GM19238 (cell line): ENCODE data around the gene APBB2.
"Not testable (repeated sequence)": the region's sequence is repeated elsewhere in the genome, so short reads cannot be mapped to it uniquely, and the experiment has no call there.

Experiments used
- DNase-seq: peaks from one replicate; pipeline ENCODE4 v3.0.0; 2011; ENCODE audit warnings: low spot score; ENCODE audit not compliant: insufficient read length

APBB2 gene

DNA sequence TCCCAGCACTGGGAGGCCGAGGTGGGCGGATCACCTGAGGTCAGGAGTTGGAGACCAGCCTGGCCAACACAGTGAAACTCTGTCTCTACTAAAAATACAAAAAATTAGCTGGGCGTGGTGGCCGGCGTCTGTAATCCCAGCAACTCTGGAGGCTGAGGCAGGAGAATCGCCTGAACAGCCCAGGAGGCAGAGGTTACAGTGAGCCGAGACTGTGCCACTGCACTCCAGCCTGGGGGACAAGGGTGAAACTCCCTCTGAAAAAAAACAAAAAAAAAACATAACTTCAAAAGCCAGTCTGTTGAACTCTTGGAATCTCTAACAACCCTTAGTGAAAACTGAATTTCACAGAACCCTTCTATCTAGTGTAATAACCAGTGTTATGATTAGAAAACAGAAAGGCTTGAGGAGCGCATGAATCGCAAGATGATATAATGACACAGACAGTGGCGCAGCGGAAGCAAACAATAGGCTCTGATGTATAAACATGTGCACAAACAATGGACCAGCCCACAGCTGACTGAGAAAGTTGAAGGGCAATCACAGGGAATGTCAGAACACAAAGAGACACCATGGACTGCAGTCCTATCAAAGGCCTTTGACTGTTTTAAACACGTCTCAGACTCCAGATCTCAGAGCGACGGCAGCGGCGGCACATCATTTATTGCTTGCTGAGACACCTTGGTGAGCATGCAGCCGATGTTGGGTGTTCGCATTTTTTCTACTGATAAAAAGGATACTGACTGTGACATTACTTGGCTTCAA is 383.0 kb downstream of the APBB2 start:
- no peak for DNase-seq

DNA sequence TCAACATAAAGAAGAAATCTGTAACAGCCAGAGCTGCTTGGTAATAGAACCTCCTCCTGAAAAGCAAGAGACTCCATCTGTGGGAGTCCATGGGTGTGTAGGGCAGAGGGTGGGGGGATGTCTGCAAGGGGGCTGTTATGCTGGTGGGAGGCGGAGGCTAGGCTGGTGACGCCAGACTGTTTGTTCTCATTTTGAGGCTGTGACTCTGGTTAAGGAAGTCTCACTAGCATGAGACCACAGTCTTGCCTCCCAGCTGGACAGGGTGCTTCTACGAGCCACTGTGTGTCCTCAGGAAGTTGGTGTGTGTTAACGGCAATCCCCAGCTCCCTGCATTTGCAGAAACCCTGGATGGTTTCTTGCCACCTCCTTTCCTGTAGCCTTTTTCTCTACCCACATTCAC is 384.8 kb downstream of the APBB2 start:
- no peak for DNase-seq

DNA sequence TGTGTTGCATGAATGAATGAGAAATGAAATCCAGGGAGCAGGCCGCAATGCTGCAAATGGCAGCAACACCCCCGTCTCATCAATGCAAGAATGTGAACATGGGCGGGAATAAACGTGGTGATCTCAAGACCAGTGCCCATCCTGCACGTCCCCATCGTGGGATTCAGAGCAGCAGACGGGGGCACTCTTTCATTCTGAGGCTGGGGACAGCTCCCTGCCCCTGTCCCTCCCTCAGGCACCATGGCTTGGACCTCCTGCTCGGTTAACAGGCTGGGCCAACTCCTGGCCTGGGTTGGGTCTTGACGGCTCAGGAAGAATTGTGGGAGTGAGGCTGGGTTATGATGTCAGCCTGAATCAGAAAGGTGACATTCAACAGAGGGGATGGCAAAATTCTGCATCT is 385.7 kb downstream of the APBB2 start:
- no peak for DNase-seq

DNA sequence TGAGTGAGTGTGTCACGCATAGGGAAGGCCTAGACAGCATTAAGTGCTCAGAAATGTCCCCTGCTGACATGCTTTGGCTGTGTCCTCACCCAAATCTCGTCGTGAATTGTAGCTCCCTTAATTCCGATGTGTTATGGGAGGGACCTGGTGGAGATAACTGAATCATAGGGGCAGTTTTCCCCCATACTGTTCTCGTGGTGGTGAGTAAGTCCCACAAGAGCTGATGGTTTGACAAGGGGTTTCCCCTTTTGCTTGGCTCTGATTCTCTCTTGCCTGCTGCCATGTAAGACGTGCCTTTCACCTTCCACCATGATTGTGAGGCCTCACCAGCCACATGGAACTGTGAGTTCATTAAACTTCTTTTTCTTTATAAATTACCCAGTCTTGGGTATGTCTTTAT is 386.6 kb downstream of the APBB2 start:
- DNase-seq = no peak

DNA sequence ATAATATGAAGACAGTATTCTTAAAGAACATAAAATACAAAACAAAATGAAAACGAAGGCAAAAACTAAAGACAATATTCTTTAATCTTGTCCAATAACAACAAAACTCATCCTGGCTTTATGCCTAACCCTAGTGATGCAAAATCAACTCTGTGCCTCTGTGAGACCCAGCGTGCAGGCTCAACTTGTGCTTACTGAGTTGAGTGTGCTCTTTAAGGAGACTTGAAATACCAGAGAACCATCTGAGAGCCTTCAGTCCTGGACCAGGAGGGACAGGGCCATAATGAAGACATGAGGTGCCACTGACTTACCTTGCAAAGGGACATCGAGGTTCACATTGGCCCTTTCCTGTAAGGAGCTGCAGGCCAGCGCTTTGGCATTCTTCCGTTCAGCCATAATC is 387.5 kb downstream of the APBB2 start:
- DNase-seq = no peak

DNA sequence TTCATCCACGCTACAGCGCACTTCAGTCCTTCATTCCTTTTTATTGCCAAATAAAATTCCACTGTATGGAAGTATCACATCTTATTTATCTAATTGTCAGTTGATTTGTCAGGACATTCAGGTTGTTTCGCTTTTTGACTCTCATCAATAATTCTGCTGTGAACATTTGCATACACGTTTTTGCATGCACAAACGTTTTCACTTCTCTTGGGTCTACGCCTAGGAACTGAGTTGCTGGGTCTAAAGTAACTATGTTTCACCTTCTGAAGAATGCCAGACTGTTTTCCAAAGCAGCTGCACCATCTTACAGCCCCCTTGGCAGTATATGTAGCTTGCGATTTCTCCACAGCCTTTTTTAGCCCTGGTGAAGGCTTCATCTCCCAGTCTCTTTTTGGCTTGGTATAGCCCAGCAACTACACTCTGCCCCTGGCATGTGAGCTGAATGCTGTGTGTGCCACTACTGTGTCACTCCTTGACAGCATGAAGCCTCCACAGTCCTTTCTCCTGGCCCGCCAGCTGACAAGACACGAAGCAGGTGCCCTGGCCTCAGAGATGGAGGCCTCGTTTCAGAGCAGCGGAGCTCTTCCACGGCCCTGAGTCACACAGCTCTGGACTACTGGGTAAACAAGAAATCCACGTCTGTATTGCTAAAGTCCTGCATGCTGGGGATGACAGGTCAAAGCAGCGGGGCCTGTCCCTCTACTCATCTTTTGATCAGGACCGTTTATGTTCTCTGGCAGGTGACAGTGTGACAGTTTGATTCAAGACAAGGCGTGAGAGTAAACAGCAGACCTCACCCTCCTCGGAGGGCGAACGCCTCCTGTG is 389.1 kb downstream of the APBB2 start:
- DNase-seq = no peak

DNA sequence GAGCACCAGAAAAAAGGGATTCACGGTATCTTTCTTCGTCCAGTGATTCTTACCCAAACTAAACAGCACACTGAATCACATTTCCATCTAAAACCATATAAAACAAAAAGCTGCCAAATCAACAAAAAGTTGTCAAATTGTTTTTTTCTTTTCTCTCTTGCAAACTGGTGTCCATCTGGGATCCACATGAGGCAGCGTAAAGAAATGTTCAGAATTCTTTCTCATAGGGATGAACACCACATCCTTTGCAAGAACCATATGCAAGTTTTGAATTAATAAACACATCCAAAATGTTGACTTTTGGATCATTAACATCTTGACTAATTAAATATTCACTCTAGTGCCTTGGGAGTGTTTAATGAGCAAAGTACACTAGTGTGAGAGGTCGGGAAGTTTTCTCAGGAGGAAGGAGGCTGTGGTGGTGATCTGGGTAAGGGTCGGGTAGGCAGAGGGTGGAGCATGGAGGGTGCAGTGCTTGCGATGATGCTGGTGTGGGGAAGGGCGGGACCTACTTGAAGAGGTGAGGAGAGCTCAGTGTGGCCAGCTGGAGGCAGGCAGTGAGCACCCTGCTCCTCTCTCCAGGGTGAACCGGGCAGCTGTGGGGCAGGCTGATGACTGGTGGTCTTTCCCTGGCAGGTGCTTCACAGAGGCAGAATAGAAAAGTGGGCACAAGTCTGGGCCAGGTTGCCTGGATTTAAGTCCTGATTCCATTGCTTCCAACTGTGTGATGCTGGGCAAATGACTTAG is 391.7 kb downstream of the APBB2 start:
- no peak for DNase-seq

DNA sequence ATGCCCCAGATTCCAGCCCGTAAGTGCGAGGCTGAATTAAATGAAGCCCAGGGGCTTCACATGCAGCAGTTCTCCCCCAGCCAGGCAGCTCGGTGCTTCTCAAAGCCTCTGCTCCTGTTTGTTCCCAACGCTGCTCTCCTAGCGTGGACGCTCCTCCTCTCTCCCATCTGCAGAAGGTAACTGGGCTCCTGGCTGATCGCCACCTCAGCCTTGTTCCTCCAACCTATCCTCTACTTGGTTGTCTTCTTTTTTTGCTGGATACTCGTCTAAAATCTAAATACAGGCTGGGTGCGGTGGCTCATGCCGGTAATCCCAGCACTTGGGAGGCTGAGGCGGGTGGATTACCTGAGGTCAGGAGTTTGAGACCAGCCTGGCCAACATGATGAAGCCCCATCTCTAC is 394.2 kb downstream of the APBB2 start:
- DNase-seq = no peak

GRCh38 chr4:40817157-40817556 is 397.2 kb downstream of the APBB2 start:
- not testable (repeated sequence) for DNase-seq

DNA sequence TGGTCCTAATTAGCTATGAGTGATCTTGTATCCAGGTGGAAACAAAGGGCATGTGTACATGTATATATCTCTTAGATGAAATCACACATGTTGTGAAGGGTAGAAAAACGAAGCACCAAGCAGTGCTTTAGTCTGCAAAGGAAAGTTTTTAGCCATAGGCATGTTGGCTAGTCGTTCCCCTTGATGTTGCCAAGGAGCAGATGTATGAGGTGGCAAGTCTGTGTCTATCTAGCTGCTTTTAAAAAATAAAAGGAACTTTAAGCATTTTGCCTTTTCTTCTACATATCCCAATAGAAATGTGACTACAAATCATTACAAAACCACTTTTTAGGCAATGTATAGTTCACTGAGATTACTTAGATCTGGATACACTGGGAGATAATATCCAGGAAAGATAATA is 401.5 kb downstream of the APBB2 start:
- no peak for DNase-seq

DNA sequence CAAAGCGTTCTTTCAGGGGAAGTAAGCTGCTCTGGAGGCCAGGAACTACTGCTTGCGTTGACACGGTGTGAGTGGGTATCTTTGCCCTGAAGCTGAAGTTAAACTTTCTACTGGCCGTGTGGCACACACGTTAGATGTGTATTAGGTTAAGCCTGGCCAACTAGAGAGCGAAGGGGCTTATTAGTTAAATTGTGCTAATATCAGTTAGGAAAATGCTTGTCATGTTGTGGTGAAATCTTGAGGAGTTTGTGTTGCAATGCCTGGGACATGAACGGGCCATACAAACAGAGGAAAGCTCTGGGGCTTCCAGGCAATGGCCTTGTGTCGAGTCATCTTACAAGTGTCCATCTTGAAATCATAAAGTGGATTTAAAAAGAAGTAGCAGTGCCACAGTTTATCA is 402.0 kb downstream of the APBB2 start:
- DNase-seq = no peak

DNA sequence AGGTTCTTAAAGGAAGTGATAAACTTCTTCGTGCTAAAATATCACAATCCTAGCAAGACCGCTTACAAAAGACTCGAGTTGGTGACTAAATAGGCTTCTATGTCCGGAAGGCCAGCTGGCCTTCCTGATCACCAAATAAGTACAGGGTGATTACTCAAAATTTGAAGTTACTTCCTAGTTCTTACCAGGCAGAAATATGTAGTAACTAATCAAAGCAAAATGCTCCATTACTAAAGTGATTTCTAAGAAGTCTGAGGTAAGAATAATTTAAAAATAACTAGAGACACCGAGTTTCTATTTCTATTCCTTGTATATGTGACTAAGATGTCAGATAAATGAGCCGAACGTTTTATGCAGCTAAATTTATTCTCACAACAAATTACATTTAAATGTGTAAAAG is 402.4 kb downstream of the APBB2 start:
- DNase-seq = no peak

GRCh38 chr4:40808926-40809457 is 405.4 kb downstream of the APBB2 start:
- no peak for DNase-seq

DNA sequence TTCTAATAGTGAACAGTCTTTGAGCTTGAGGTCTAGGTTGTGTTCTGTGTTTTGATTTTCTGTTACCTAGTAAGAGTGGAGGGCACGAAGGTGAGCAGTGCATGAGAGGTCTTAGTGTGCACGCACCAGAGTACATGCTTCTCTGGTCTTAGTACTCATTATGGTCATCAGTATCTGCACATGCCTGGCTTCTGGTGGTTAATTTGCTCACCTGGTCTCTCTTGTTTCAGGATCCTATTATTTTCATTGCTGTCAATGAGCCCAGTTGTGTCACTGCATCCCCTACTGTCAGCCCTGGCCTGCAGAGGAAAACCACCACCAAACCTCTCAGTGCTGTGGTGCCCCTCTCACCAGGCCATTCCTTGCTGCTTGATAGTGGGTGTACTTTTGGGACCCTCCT is 409.7 kb downstream of the APBB2 start:
- DNase-seq = no peak

- no peak for DNase-seq
Observed at GRCh38 chr4:40800064-40800463, 414.3 kb downstream of the APBB2 start.

DNA sequence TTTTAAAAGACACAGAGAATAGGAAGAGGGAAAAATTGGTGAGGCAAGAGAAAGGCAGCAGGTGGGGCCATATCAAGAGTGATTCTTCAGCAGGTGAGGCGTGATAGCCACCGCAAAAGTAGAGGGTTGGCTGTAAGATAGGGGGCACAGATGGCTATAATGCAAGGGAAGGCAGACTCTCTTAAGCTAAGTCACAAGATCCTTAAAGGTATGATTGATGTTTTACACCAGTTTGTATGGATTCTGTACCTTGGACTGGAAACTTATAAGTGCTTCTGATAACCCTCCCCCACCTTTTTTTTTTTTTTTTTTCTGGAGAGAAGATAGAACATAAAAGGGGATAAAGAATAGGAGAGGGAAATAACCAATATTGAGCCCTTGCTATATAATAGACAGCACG is 424.6 kb downstream of the APBB2 start:
- DNase-seq = no peak

- DNase-seq = no peak
Observed at GRCh38 chr4:40789031-40789430, 425.3 kb downstream of the APBB2 start.

DNA sequence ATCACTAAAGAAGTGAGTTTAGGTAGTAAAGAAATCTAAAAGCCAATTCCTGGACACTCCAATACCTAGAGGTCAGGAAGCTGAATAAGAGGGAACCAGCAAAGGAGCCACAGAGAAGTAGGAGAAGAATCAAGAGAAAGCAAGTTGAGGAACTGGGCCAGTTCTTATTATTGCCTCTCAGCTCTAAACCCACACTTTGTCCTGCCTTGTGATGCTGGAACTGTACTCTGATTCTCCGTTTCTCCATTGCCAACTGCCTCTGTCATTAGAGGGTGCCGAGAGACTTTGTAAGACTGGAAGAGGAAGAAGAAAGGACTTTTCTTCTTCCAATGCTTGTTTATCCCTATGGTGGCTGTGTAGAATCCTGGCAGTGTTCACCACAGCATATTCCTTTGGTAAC is 426.0 kb downstream of the APBB2 start:
- no peak for DNase-seq

- DNase-seq = no peak
Observed at GRCh38 chr4:40785727-40786126, 428.6 kb downstream of the APBB2 start.

- DNase-seq = no peak
Observed at GRCh38 chr4:40782876-40783275, 431.5 kb downstream of the APBB2 start.

DNA sequence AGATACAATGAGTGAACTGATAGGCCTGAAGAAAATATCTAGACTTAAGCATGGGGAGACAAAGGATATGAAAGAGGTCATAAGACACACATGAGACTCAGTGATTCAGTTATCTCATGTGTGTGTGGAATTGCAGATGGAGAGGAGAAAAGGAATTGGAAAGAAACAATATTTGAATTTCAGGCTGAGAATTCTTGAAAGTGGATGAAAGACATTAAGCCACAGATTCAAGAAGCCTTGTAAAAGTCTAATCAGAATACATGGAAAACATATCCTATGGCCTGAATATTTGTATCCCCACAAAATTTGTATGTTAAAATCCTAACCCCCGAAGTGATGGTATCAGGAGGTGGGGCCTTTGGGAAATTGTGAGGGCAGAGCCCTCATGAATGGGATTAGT is 436.3 kb downstream of the APBB2 start:
- DNase-seq = no peak

DNA sequence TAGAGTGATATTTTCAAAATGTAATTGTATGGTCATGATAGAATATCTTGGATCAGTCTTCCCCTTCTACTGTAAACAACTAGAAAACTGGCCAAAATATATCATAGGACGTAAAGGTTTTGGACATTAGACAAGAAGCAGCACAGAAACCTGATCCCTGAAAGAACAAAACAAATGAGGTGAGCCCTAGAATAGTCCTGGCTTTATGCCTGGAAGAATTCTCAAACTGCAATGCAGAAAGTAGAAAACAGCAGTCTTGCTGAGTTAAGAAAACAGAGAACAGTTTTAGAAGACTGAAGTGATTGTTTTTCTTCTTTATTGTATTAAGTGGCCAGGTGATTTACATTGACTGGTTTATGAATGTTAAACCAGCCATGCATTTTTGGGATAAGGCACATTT is 445.1 kb downstream of the APBB2 start:
- DNase-seq = no peak
